GM19397 (cell line): ENCODE measurements around the gene LRP1B.
"Not testable (repeated sequence)": the region's sequence is repeated elsewhere in the genome, so short reads cannot be mapped to it uniquely, and the experiment has no call there.

Source experiments
- ATAC-seq: cut with Tn5 transposase; IDR thresholded peaks from one replicate; pipeline ENCODE4 v1.9.1; 2021; ENCODE audit warnings: mild to moderate bottlenecking, moderate library complexity; ENCODE audit not compliant: unreplicated experiment

Gene LRP1B

GRCh38 chr2:142104134-142104758 is 26.6 kb downstream of the LRP1B start:
- no peak for ATAC-seq

GRCh38 chr2:142100970-142101369 is 29.8 kb downstream of the LRP1B start:
- no peak for ATAC-seq

- no peak for ATAC-seq
Observed at GRCh38 chr2:142100139-142100873, 30.5 kb downstream of the LRP1B start.

- no peak for ATAC-seq
Observed at GRCh38 chr2:142097711-142098110, 33.1 kb downstream of the LRP1B start.

- ATAC-seq: no peak
Observed at GRCh38 chr2:142095647-142096046, 35.2 kb downstream of the LRP1B start.

- ATAC-seq: no peak
Observed at GRCh38 chr2:142094233-142094632, 36.6 kb downstream of the LRP1B start.

- no peak for ATAC-seq
Observed at GRCh38 chr2:142088058-142088568, 42.7 kb downstream of the LRP1B start.

GRCh38 chr2:142087585-142087984 is 43.2 kb downstream of the LRP1B start:
- ATAC-seq: not testable (repeated sequence)

- ATAC-seq: no peak
Observed at GRCh38 chr2:142082368-142082767, 48.4 kb downstream of the LRP1B start.

GRCh38 chr2:142076317-142076716 is 54.5 kb downstream of the LRP1B start:
- no peak for ATAC-seq

- ATAC-seq: no peak
Observed at GRCh38 chr2:142075826-142076225, 55.0 kb downstream of the LRP1B start.

GRCh38 chr2:142069251-142069888 is 61.4 kb downstream of the LRP1B start:
- no peak for ATAC-seq

GRCh38 chr2:142065700-142066099 is 65.1 kb downstream of the LRP1B start:
- ATAC-seq: no peak

- no peak for ATAC-seq
Observed at GRCh38 chr2:142065156-142065555, 65.7 kb downstream of the LRP1B start.

GRCh38 chr2:142061733-142062132 is 69.1 kb downstream of the LRP1B start:
- no peak for ATAC-seq

GRCh38 chr2:142058149-142058548 is 72.7 kb downstream of the LRP1B start:
- ATAC-seq: no peak

GRCh38 chr2:142056784-142057183 is 74.0 kb downstream of the LRP1B start:
- no peak for ATAC-seq

- ATAC-seq: no peak
Observed at GRCh38 chr2:142052220-142052863, 78.5 kb downstream of the LRP1B start.

- no peak for ATAC-seq
Observed at GRCh38 chr2:142048581-142048980, 82.2 kb downstream of the LRP1B start.

- no peak for ATAC-seq
Observed at GRCh38 chr2:142045641-142046040, 85.2 kb downstream of the LRP1B start.

- ATAC-seq: no peak
Observed at GRCh38 chr2:142044197-142044596, 86.6 kb downstream of the LRP1B start.
